ENCODE results near the gene TSPAN18. TPM values are rescaled to one million over a fixed set of nuclear protein-coding genes. Genes with fewer than 3 reads are reported as not detected.

Gene TSPAN18
- total and polyA plus RNA-seq, 2 experiments from 2014 or later, result 6.0 to 10.6 TPM

DNA sequence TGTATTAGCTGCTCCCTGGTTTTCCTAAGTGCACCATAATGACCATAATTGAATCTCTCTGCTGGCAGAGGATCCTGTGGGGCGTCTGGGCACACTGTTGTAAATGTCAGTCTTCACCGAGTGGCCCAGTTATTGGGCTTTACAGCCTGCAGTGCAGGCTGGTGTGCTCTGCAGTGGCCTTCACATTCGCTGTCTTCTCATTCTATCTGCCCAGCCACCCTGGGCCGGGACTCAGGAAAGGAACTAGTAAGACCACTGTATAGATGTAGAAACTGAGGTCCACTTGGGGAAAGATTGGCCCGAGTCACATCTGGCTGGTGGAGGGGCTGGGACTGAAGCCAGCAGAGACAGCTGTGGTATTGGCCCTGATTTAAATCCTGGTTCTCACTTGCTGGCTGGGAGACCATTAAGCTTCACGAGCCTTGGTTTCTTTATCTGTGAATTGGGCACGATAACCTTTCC, 49.3 kb downstream of the TSPAN18 start (continued):
- TF ChIP-seq, protein P1, sequence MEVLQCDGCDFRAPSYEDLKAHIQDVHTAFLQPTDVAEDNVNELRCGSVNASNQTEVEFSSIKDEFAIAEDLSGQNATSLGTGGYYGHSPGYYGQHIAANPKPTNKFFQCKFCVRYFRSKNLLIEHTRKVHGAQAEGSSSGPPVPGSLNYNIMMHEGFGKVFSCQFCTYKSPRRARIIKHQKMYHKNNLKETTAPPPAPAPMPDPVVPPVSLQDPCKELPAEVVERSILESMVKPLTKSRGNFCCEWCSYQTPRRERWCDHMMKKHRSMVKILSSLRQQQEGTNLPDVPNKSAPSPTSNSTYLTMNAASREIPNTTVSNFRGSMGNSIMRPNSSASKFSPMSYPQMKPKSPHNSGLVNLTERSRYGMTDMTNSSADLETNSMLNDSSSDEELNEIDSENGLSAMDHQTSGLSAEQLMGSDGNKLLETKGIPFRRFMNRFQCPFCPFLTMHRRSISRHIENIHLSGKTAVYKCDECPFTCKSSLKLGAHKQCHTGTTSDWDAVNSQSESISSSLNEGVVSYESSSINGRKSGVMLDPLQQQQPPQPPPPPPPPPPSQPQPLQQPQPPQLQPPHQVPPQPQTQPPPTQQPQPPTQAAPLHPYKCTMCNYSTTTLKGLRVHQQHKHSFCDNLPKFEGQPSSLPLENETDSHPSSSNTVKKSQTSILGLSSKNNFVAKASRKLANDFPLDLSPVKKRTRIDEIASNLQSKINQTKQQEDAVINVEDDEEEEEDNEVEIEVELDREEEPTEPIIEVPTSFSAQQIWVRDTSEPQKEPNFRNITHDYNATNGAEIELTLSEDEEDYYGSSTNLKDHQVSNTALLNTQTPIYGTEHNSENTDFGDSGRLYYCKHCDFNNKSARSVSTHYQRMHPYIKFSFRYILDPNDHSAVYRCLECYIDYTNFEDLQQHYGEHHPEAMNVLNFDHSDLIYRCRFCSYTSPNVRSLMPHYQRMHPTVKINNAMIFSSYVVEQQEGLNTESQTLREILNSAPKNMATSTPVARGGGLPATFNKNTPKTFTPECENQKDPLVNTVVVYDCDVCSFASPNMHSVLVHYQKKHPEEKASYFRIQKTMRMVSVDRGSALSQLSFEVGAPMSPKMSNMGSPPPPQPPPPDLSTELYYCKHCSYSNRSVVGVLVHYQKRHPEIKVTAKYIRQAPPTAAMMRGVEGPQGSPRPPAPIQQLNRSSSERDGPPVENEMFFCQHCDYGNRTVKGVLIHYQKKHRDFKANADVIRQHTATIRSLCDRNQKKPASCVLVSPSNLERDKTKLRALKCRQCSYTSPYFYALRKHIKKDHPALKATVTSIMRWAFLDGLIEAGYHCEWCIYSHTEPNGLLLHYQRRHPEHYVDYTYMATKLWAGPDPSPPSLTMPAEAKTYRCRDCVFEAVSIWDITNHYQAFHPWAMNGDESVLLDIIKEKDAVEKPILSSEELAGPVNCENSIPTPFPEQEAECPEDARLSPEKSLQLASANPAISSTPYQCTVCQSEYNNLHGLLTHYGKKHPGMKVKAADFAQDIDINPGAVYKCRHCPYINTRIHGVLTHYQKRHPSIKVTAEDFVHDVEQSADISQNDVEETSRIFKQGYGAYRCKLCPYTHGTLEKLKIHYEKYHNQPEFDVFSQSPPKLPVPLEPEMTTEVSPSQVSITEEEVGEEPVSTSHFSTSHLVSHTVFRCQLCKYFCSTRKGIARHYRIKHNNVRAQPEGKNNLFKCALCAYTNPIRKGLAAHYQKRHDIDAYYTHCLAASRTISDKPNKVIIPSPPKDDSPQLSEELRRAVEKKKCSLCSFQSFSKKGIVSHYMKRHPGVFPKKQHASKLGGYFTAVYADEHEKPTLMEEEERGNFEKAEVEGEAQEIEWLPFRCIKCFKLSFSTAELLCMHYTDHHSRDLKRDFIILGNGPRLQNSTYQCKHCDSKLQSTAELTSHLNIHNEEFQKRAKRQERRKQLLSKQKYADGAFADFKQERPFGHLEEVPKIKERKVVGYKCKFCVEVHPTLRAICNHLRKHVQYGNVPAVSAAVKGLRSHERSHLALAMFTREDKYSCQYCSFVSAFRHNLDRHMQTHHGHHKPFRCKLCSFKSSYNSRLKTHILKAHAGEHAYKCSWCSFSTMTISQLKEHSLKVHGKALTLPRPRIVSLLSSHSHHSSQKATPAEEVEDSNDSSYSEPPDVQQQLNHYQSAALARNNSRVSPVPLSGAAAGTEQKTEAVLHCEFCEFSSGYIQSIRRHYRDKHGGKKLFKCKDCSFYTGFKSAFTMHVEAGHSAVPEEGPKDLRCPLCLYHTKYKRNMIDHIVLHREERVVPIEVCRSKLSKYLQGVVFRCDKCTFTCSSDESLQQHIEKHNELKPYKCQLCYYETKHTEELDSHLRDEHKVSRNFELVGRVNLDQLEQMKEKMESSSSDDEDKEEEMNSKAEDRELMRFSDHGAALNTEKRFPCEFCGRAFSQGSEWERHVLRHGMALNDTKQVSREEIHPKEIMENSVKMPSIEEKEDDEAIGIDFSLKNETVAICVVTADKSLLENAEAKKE (CRISPR knock-in tag; IDR thresholded peaks at IDR 0.05), result no peak
- TF ChIP-seq EZH2 (IDR thresholded peaks at IDR 0.05; ENCODE audit: low read depth, unreplicated experiment) (no peak), ZNF114 (CRISPR knock-in tag; IDR thresholded peaks at IDR 0.05) (no peak)
- TF ChIP-seq, protein P2, sequence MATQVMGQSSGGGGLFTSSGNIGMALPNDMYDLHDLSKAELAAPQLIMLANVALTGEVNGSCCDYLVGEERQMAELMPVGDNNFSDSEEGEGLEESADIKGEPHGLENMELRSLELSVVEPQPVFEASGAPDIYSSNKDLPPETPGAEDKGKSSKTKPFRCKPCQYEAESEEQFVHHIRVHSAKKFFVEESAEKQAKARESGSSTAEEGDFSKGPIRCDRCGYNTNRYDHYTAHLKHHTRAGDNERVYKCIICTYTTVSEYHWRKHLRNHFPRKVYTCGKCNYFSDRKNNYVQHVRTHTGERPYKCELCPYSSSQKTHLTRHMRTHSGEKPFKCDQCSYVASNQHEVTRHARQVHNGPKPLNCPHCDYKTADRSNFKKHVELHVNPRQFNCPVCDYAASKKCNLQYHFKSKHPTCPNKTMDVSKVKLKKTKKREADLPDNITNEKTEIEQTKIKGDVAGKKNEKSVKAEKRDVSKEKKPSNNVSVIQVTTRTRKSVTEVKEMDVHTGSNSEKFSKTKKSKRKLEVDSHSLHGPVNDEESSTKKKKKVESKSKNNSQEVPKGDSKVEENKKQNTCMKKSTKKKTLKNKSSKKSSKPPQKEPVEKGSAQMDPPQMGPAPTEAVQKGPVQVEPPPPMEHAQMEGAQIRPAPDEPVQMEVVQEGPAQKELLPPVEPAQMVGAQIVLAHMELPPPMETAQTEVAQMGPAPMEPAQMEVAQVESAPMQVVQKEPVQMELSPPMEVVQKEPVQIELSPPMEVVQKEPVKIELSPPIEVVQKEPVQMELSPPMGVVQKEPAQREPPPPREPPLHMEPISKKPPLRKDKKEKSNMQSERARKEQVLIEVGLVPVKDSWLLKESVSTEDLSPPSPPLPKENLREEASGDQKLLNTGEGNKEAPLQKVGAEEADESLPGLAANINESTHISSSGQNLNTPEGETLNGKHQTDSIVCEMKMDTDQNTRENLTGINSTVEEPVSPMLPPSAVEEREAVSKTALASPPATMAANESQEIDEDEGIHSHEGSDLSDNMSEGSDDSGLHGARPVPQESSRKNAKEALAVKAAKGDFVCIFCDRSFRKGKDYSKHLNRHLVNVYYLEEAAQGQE (IDR thresholded peaks at IDR 0.05; ENCODE audit: unreplicated experiment), result no peak

DNA sequence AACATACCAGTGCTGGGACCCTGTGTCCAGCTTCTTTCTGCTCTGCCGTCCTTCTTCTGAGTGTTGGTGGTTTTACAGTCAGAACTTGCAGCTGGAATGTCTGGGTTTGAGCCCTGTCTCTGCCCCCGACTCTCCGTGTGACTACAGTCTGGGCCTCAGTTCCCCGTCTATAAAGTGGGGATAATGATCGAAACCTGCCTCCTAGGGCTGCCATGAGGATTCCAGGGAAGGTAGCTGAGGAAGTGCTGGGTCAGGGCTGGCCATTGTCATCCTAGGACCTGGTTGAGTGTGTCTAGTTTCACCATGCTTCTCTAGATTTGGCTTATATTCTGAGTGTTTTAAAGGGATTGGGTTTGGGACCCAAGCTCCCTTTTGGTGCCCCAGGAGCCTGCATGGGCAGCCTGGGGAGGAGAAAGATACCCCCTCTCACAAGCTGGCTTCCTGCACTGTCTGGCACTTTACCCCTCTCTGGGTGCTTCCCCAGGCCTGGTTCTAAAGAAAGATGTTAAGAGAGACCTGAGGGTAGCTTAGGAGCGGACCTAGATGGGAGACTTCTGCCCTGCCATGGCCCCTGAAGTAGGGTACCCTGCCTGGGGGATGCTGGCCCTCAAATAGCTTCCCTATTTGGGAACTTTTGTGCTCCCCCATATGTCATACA, 49.9 kb downstream of the TSPAN18 start:
- Histone ChIP-seq H3F3A (replicated peaks; ENCODE audit: low read depth) (no peaks in the 10 kb centered on the region), H3K9me2 (ENCODE audit: insufficient read depth) (no peaks in the 10 kb centered on the region), H3K27me3 (ENCODE audit: insufficient read depth) (no peaks in the 10 kb centered on the region), H3K4me1 (ENCODE audit: insufficient read depth) (peaks cover 43% of the 10 kb centered on the region), H3K36me3 (ENCODE audit: insufficient read depth) (no peaks in the 10 kb centered on the region), H3K79me2 (replicated peaks; ENCODE audit: insufficient read depth) (no peaks in the 10 kb centered on the region), H3K4me2 (no peak overlapping the region), H3K27ac (ENCODE audit: low read depth) (no peak overlapping the region), H4K20me1 (replicated peaks; ENCODE audit: insufficient read depth) (no peaks in the 10 kb centered on the region), H3K4me3 (no peak overlapping the region), H2AFZ (no peak overlapping the region)
- no peaks in the 10 kb centered on the region; the same call in 1 of the 3 replicates for H3K36me3 Mint-ChIP-seq (ENCODE audit: low read depth)
- H3K4me1 Mint-ChIP-seq, result peaks cover 59% of the 10 kb centered on the region
- no peak overlapping the region for H3K27ac Mint-ChIP-seq
- H3K27me3 Mint-ChIP-seq (ENCODE audit: insufficient read depth, low read depth, poor library complexity), result peaks cover 2% of the 10 kb centered on the region
- ATAC-seq (no peak), DNase-seq (ENCODE audit: low spot score) (no peak)
- H3K4me3 Mint-ChIP-seq, result no peak overlapping the region
- no peaks in the 10 kb centered on the region for H3K9me3 Mint-ChIP-seq
- TF ChIP-seq, protein P3, sequence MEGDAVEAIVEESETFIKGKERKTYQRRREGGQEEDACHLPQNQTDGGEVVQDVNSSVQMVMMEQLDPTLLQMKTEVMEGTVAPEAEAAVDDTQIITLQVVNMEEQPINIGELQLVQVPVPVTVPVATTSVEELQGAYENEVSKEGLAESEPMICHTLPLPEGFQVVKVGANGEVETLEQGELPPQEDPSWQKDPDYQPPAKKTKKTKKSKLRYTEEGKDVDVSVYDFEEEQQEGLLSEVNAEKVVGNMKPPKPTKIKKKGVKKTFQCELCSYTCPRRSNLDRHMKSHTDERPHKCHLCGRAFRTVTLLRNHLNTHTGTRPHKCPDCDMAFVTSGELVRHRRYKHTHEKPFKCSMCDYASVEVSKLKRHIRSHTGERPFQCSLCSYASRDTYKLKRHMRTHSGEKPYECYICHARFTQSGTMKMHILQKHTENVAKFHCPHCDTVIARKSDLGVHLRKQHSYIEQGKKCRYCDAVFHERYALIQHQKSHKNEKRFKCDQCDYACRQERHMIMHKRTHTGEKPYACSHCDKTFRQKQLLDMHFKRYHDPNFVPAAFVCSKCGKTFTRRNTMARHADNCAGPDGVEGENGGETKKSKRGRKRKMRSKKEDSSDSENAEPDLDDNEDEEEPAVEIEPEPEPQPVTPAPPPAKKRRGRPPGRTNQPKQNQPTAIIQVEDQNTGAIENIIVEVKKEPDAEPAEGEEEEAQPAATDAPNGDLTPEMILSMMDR (conservative IDR thresholded peaks at IDR 0.05; ENCODE audit: low read depth in 2 of 2), result no peak

All from GM23338 (cell line).